GM12878 (cell line): ENCODE measurements around the gene MAPT. TPM values are rescaled to one million over a fixed set of nuclear protein-coding genes. Genes with fewer than 3 reads are reported as not detected.

ENCODE experiments used
- ATAC-seq: fragments of 200-7000 bp; cut with Tn5 transposase; 3 replicates; pipeline ENCODE4 v1.9.1; 2020; ENCODE audit warnings: mild to moderate bottlenecking, moderate library complexity
- BruUV-seq: library from RNA; stranded (reverse); fragments of 400-500 nt; replicated peaks from 2 replicates; lab custom pipeline; 2021; lab: Mats Ljungman, UMichigan
- CTCF ChIA-PET: fragments of 300-600 bp; sonication (Branson Sonifier 250); formaldehyde crosslinking; extraction: SDS; loops from one replicate; lab custom pipeline; 2021; ENCODE audit warnings: inconsistent platforms; lab: Yijun Ruan, JAX
- POLR2A ChIA-PET: fragments of 350-600 bp; formaldehyde crosslinking; extraction: SDS; loops from one replicate; lab custom pipeline; 2021; ENCODE audit warnings: inconsistent platforms; lab: Charles Lee
- RAD21 ChIA-PET: fragments of 300-600 bp; sonication (Branson Sonifier 250); formaldehyde crosslinking; loops from one replicate; lab custom pipeline; 2023; ENCODE audit warnings: antibody characterized with exemption; ENCODE audit not compliant: unreplicated experiment; lab: Charles Lee
- SMC1A ChIA-PET: fragments of 300-600 bp; sonication (Branson Sonifier 250); formaldehyde crosslinking; loops from one replicate; lab custom pipeline; 2023; ENCODE audit not compliant: unreplicated experiment, uncharacterized antibody; lab: Charles Lee
- DNase-seq: peaks from one replicate; pipeline ENCODE4 v3.0.0-alpha.2; 2011; ENCODE audit warnings: low read depth, low spot score
- FAIRE-seq: peaks from 3 replicates; lab custom pipeline; 2011; peaks lifted over from hg19 to GRCh38; lab: Jason Lieb, UNC
- H2AFZ ChIP-seq: 2 replicates; pipeline ENCODE4 v1.6.0; 2011; ENCODE audit warnings: low read depth, low read length, control low read depth; ENCODE audit not compliant: control insufficient read depth
- H3K27ac ChIP-seq: 2 replicates; pipeline ENCODE4 v1.5.1; 2011; ENCODE audit warnings: control low read depth; ENCODE audit not compliant: control insufficient read depth, insufficient read depth
- H3K27me3 ChIP-seq, 2 experiments: replicated peaks in 1 of 2; 2 replicates each; pipeline versions ENCODE4 v1.6.0 to v1.6.1; 2011; ENCODE audit warnings: low read length in 1 of 2; ENCODE audit not compliant: control insufficient read depth in 2 of 2, insufficient read depth in 2 of 2
- H3K36me3 ChIP-seq, 2 experiments: 2 replicates each; pipeline ENCODE4 v1.5.1; 2011; ENCODE audit warnings: low read length in 1 of 2; ENCODE audit not compliant: control insufficient read depth in 2 of 2, insufficient read depth in 2 of 2
- H3K4me1 ChIP-seq: 2 replicates; pipeline ENCODE4 v1.6.1; 2011; ENCODE audit warnings: mild to moderate bottlenecking, low read length, moderate library complexity, mixed read lengths; ENCODE audit not compliant: control insufficient read depth, insufficient read depth
- H3K4me2 ChIP-seq: 2 replicates; pipeline ENCODE4 v1.6.0; 2011; ENCODE audit warnings: control low read depth; ENCODE audit not compliant: control insufficient read depth, insufficient read depth
- H3K4me3 ChIP-seq: fragments of 200-600 bp; sonication (generic); 2 replicates; pipeline ENCODE4 v1.5.1; 2016
- H3K79me2 ChIP-seq: 2 replicates; pipeline ENCODE4 v1.6.0; 2011; ENCODE audit warnings: low read length; ENCODE audit not compliant: control insufficient read depth, insufficient read depth
- H3K9ac ChIP-seq: 2 replicates; pipeline ENCODE4 v1.8.0; 2011; ENCODE audit warnings: low read length, control low read depth, mixed read lengths; ENCODE audit not compliant: control insufficient read depth, insufficient read depth
- H3K9me3 ChIP-seq: replicated peaks from 3 replicates; pipeline ENCODE4 v1.5.1; 2011; ENCODE audit warnings: mild to moderate bottlenecking, low read length; ENCODE audit not compliant: control insufficient read depth, insufficient read depth
- H4K20me1 ChIP-seq: 2 replicates; pipeline ENCODE4 v1.6.0; 2011; ENCODE audit not compliant: control insufficient read depth, insufficient read depth
- CHD1 ChIP-seq: IDR thresholded peaks from 2 replicates; pipeline ENCODE4 v1.6.1; 2012; ENCODE audit warnings: low read depth, low read length, improper control_type of control experiment
- CREB1 ChIP-seq: IDR thresholded peaks from 2 replicates; pipeline ENCODE4 v1.6.1; 2012; ENCODE audit warnings: low read depth, mild to moderate bottlenecking, inconsistent platforms
- HDGF ChIP-seq: fragments of 450-650 bp; IDR thresholded peaks from 2 replicates; pipeline ENCODE4 v1.6.1; 2016; ENCODE audit warnings: antibody characterized with exemption
- KLF5 ChIP-seq: fragments of 450-650 bp; IDR thresholded peaks from 2 replicates; pipeline ENCODE4 v1.6.1; 2014; ENCODE audit warnings: mild to moderate bottlenecking; ENCODE audit not compliant: partially characterized antibody
- NR2C1 ChIP-seq: fragments of 450-650 bp; IDR thresholded peaks from 2 replicates; pipeline ENCODE4 v1.6.1; 2017; ENCODE audit warnings: antibody characterized with exemption, mild to moderate bottlenecking, moderate library complexity
- REST ChIP-seq: IDR thresholded peaks from 2 replicates; pipeline ENCODE4 v1.6.1; 2012; ENCODE audit warnings: mild to moderate bottlenecking, low read depth, low read length
- SIN3A ChIP-seq: IDR thresholded peaks from 2 replicates; pipeline ENCODE4 v1.6.1; 2012; ENCODE audit warnings: low read depth, low read length, improper control_type of control experiment
- SREBF1 ChIP-seq: IDR thresholded peaks from 2 replicates; pipeline ENCODE4 v1.6.1; 2012; ENCODE audit warnings: mild to moderate bottlenecking, low read length
- STAT1 ChIP-seq: fragments of 450-650 bp; conservative IDR thresholded peaks from 2 replicates; pipeline ENCODE4 v1.6.1; 2014; ENCODE audit warnings: antibody characterized with exemption, mild to moderate bottlenecking
- SUPT20H ChIP-seq: IDR thresholded peaks from 2 replicates; pipeline ENCODE4 v1.6.1; 2011; ENCODE audit warnings: low read depth, mild to moderate bottlenecking, low read length, moderate library complexity, borderline replicate concordance; ENCODE audit not compliant: control insufficient read depth
- YBX1 ChIP-seq: fragments of 450-650 bp; IDR thresholded peaks from 2 replicates; pipeline ENCODE4 v1.6.1; 2016; ENCODE audit warnings: antibody characterized with exemption
- ZNF207 ChIP-seq: fragments of 450-650 bp; IDR thresholded peaks from 2 replicates; pipeline ENCODE4 v1.6.1; 2014; ENCODE audit warnings: antibody characterized with exemption, mild to moderate bottlenecking, borderline replicate concordance
- ZZZ3 ChIP-seq: IDR thresholded peaks from 2 replicates; pipeline ENCODE4 v1.6.1; 2011; ENCODE audit warnings: low read depth; ENCODE audit not compliant: control insufficient read depth, insufficient read length
- WGBS: methylation state at CpG from one replicate; pipeline ENCODE4 v1.1.6; 2016; ENCODE audit warnings: low lambda C conversion rate; ENCODE audit not compliant: insufficient replicate concordance, insufficient coverage; ENCODE audit errors: missing lambda C conversion rate; 5-methylcytosine and 5-hydroxymethylcytosine counted together
- in situ Hi-C: fragments of 300-500 bp; cut with MboI; formaldehyde crosslinking; loops from 9 replicates; pipeline ENCODE4 v1.14.3; 2018; ENCODE audit warnings: mixed read lengths
- intact Hi-C: fragments of 100-400 bp; cut with micrococcal nuclease; formaldehyde crosslinking; loops from one replicate; pipeline ENCODE4 v1.14.2; 2022; ENCODE audit not compliant: unreplicated experiment
- polyA plus RNA-seq, 11 experiments: library from polyadenylated mRNA; depleted of rRNA in 4 of 11; unstranded in 6 of 11; stranded (reverse) in 5 of 11; fragments of >200 nt; fragmentation: Nextera tagmentation in 4 of 11; fragmentation: Illumina TruSeq in 1 of 11; extraction: Ambion mirVana in 4 of 11; extraction: Trizol in 1 of 11; gene quantifications; 1 replicate in 1 of 11; 2 replicates in 10 of 11; pipeline versions ENCODE4 v1.2.1 to v1.2.3, GENCODE V29; 2011 to 2016; ENCODE audit warnings: inconsistent platforms in 2 of 11, missing spikeins in 2 of 11, low read depth in 1 of 11
- total RNA-seq, 4 experiments: library from RNA; depleted of rRNA in 3 of 4; stranded (reverse); fragments of >200 nt in 3 of 4; fragmentation: Illumina TruSeq in 1 of 4; extraction: Trizol in 1 of 4; gene quantifications; 2 replicates each; pipeline versions ENCODE4 v1.2.1 to v1.2.3, GENCODE V29; 2013 to 2021
- TF ChIP-seq, protein P1 (sequence below), 3 experiments: IDR thresholded peaks in 2 of 3; conservative IDR thresholded peaks in 1 of 3; 2 replicates each; pipeline ENCODE4 v1.5.1; 2011; ENCODE audit warnings: low read depth in 3 of 3, low read length in 3 of 3, mild to moderate bottlenecking in 3 of 3, control low read depth in 2 of 3, moderate library complexity in 2 of 3, inconsistent platforms in 1 of 3, mixed read lengths in 1 of 3; ENCODE audit not compliant: control insufficient read depth in 2 of 3, insufficient read depth in 1 of 3; ENCODE audit errors: extremely low read depth in 1 of 3
- TF ChIP-seq, protein P2 (sequence below): IDR thresholded peaks from 2 replicates; pipeline ENCODE4 v1.6.1; 2012; ENCODE audit warnings: improper control_type of control experiment, low read depth, low read length; ENCODE audit not compliant: insufficient replicate concordance

Gene MAPT
- total and polyA plus RNA-seq, 10 of the 15 experiments (the other 5 are each of a cell fraction or from before 2014, with no cell fraction given), result under 0.01 to 0.05 (median 0.03) TPM; not detected in 7

GRCh38 chr17:45942284-45942683 is 47.9 kb downstream of the MAPT start:
- H3K4me3 ChIP-seq, result no peak overlapping the region
- RAD21 ChIA-PET, result no interaction called here
- CTCF ChIA-PET, result interaction anchor here (0.6 to 0.8 kb wide), 2 partner anchors 12 to 255 kb away, joined by 3 read pairs; no protein-coding TSS in a partner anchor
- H3K79me2 ChIP-seq, result no peaks in the 10 kb centered on the region
- no peak overlapping the region for H3K9ac ChIP-seq
- ATAC-seq (no peak), DNase-seq (no peak), FAIRE-seq (no peak)
- no peak overlapping the region for H3K27ac ChIP-seq
- H2AFZ ChIP-seq, result no peak overlapping the region
- no peaks in the 10 kb centered on the region for H3K36me3 ChIP-seq
- no peaks in the 10 kb centered on the region for H3K4me1 ChIP-seq
- in situ Hi-C loops (no loop called here), intact Hi-C loops (no loop called here)
- no TSS peak for BruUV-seq
- no peaks in the 10 kb centered on the region for H4K20me1 ChIP-seq
- POLR2A ChIA-PET, result no interaction called here
- SMC1A ChIA-PET, result no interaction called here
- no peaks in the 10 kb centered on the region for H3K9me3 ChIP-seq
- peaks cover 0 to 4% of the 10 kb centered on the region in 2 experiments; a peak in 2 of 4 replicates for H3K27me3 ChIP-seq
- H3K4me2 ChIP-seq, result no peak overlapping the region
- 21% methylated on average over 11 of the region's 11 CpGs for WGBS
- TF ChIP-seq ZZZ3, result no peak
- TF ChIP-seq, protein P1, sequence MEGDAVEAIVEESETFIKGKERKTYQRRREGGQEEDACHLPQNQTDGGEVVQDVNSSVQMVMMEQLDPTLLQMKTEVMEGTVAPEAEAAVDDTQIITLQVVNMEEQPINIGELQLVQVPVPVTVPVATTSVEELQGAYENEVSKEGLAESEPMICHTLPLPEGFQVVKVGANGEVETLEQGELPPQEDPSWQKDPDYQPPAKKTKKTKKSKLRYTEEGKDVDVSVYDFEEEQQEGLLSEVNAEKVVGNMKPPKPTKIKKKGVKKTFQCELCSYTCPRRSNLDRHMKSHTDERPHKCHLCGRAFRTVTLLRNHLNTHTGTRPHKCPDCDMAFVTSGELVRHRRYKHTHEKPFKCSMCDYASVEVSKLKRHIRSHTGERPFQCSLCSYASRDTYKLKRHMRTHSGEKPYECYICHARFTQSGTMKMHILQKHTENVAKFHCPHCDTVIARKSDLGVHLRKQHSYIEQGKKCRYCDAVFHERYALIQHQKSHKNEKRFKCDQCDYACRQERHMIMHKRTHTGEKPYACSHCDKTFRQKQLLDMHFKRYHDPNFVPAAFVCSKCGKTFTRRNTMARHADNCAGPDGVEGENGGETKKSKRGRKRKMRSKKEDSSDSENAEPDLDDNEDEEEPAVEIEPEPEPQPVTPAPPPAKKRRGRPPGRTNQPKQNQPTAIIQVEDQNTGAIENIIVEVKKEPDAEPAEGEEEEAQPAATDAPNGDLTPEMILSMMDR (IDR thresholded peaks at IDR 0.05 in 2 of 3, conservative IDR thresholded peaks at IDR 0.05 in 1 of 3; ENCODE audit: control insufficient read depth in 2 of 3, extremely low read depth in 1 of 3, insufficient read depth in 1 of 3, low read depth in 3 of 3, low read length in 3 of 3), result no peak
- TF ChIP-seq ZNF207, result no peak
- no peak for TF ChIP-seq CREB1
- TF ChIP-seq SUPT20H, result no peak
- TF ChIP-seq SIN3A, result no peak
- TF ChIP-seq NR2C1, result no peak
- no peak for TF ChIP-seq STAT1
- no peak for TF ChIP-seq REST
- TF ChIP-seq, protein P2, sequence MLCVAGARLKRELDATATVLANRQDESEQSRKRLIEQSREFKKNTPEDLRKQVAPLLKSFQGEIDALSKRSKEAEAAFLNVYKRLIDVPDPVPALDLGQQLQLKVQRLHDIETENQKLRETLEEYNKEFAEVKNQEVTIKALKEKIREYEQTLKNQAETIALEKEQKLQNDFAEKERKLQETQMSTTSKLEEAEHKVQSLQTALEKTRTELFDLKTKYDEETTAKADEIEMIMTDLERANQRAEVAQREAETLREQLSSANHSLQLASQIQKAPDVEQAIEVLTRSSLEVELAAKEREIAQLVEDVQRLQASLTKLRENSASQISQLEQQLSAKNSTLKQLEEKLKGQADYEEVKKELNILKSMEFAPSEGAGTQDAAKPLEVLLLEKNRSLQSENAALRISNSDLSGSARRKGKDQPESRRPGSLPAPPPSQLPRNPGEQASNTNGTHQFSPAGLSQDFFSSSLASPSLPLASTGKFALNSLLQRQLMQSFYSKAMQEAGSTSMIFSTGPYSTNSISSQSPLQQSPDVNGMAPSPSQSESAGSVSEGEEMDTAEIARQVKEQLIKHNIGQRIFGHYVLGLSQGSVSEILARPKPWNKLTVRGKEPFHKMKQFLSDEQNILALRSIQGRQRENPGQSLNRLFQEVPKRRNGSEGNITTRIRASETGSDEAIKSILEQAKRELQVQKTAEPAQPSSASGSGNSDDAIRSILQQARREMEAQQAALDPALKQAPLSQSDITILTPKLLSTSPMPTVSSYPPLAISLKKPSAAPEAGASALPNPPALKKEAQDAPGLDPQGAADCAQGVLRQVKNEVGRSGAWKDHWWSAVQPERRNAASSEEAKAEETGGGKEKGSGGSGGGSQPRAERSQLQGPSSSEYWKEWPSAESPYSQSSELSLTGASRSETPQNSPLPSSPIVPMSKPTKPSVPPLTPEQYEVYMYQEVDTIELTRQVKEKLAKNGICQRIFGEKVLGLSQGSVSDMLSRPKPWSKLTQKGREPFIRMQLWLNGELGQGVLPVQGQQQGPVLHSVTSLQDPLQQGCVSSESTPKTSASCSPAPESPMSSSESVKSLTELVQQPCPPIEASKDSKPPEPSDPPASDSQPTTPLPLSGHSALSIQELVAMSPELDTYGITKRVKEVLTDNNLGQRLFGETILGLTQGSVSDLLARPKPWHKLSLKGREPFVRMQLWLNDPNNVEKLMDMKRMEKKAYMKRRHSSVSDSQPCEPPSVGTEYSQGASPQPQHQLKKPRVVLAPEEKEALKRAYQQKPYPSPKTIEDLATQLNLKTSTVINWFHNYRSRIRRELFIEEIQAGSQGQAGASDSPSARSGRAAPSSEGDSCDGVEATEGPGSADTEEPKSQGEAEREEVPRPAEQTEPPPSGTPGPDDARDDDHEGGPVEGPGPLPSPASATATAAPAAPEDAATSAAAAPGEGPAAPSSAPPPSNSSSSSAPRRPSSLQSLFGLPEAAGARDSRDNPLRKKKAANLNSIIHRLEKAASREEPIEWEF, result no peak
- TF ChIP-seq YBX1, result no peak
- no peak for TF ChIP-seq HDGF
- no peak for TF ChIP-seq CHD1
- TF ChIP-seq KLF5, result no peak
- TF ChIP-seq SREBF1, result no peak
